ENCODE data around the gene CPLX1.

DNA sequence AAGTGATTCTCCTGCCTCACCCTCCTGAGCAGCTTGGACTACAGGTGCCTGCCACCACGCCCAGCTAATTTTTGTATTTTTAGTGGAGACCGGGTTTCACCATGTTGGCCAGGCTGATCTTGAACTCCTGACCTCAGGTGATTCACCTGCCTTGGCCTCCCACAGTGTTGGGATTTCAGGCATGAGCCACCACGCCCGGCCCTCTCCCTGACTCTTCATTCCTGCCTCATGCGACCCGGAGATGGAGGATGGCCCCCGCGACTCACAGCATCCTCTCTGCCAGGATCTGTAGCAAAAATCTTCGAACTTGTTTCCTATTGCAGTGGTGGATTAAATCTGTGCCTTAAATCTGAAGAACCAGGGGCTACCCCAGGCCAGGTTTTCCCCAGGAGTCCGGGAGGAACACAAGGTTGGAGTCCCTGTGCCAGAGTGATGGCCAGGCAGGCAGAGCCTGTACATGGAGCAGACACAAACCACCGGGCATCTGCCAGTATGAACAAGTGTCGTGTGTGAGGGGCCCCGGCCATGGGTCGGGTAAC lies 11.5 kb downstream of the CPLX1 start:
- TF ChIP-seq, protein P1, sequence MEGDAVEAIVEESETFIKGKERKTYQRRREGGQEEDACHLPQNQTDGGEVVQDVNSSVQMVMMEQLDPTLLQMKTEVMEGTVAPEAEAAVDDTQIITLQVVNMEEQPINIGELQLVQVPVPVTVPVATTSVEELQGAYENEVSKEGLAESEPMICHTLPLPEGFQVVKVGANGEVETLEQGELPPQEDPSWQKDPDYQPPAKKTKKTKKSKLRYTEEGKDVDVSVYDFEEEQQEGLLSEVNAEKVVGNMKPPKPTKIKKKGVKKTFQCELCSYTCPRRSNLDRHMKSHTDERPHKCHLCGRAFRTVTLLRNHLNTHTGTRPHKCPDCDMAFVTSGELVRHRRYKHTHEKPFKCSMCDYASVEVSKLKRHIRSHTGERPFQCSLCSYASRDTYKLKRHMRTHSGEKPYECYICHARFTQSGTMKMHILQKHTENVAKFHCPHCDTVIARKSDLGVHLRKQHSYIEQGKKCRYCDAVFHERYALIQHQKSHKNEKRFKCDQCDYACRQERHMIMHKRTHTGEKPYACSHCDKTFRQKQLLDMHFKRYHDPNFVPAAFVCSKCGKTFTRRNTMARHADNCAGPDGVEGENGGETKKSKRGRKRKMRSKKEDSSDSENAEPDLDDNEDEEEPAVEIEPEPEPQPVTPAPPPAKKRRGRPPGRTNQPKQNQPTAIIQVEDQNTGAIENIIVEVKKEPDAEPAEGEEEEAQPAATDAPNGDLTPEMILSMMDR (IDR thresholded peaks at IDR 0.05) = no peak
- TF ChIP-seq POLR2A (IDR thresholded peaks at IDR 0.05) = no peak
- no peak for TF ChIP-seq POLR2AphosphoS5 (IDR thresholded peaks at IDR 0.05)
